Colon (tissue), 2 donors: ENCODE results near the gene ZNF576.
"Not testable (repeated sequence)": the region's sequence is repeated elsewhere in the genome, so short reads cannot be mapped to it uniquely, and the experiment has no call there.

Experiments
- FAIRE-seq: peaks from 2 replicates; lab custom pipeline; 2012; peaks lifted over from hg19 to GRCh38; lab: Jason Lieb, UNC
- donor health status: control.
- donor health status: control.

Gene ZNF576, protein sequence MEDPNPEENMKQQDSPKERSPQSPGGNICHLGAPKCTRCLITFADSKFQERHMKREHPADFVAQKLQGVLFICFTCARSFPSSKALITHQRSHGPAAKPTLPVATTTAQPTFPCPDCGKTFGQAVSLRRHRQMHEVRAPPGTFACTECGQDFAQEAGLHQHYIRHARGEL

DNA sequence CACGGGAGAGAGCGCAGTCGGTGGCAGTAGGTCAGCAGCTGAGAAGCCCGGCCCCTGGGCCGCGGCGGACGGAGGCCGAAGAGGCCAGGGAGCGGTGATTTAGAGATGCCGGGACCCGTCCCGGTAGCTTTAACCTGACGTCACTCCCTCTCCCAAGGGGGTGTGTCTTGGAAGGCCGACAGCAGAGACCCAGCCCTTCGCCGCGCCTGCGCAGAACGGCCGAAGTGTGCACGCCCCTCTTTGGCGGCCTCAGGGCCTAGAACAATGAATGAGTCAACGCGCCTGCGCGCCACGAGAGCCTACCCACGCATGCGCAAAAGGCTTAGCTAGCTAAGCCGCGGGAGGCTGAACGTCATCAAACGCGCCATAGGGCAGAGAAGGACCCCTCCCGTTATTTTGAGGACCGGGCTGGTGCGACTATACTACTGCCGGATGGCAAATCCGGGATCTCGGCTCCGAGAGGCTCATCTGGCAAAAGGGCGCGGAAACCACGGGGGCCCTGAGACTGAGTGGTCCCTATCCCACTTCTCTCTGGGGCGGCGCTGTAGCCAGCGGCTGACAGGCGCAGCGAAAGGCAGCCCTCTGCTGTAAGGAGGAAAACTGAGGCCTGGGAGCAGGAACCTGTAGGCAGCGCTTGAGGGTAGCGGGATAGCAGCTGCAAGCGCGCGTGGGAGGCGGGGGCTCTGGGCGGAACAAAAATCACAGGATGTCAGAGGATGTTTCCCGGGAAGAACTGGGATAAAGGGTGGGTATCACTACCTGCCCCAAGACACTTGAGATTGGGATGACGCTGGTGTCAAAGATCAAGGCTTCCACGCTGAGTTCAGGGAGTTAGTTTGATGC, at the start of gene ZNF576, which contains the start of gene IRGQ:
Gene ZNF576, plus strand, starts transcription at position 597 of the 843 bp plus-strand sequence. CDS start 514 bp downstream, outside the sequence.
Gene IRGQ, minus strand, starts transcription at position 136 of the 843 bp plus-strand sequence. CDS start 796 bp downstream, outside the sequence.
- peak; percentile 94 for FAIRE-seq

DNA sequence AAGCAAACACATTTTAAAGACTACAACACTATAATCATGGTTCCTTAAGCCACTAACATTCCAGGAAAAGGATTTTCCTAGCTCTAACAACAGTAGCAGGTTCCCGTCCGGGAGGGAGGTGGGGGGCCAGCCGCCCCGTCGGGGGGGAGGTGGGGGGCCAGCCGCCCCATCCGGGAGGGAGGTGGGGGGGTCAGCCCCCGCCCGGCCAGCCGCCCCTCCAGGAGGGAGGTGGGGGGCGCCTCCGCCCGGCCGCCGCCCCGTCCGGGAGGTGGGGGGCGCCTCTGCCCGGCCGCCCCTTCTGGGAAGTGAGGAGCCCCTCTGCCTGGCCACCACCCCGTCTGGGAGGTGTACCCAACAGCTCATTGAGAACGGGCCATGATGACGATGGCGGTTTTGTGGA, 48.5 kb upstream of the ZNF576 start:
- not testable (repeated sequence) for FAIRE-seq

- FAIRE-seq: no peak
Measured at GRCh38 chr19:43548706-43549105, 47.7 kb upstream of the ZNF576 start.

- FAIRE-seq: no peak
Measured at GRCh38 chr19:43551399-43552197, 44.8 kb upstream of the ZNF576 start.

- no peak for FAIRE-seq
Measured at GRCh38 chr19:43552198-43552450, 44.3 kb upstream of the ZNF576 start.

DNA sequence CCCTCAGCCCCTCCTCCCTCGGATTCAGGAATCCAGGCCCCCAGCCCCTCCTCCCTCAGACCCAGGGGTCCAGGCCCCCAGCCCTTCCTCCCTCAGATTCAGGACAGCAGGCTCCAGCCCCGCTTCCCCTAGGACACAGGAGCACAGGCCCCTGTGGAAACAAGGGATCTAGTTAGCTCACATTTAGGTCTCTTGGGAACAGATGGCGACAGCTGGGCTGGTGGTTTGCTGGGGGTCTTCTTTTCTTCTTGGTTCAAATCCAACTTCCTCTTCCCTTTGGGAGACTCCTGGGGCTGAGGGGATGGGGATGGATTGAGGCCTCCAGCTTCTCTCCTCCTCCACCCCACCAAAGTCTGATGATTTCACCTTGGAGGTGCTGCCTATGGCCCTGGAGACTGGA, 43.8 kb upstream of the ZNF576 start:
- no peak for FAIRE-seq

DNA sequence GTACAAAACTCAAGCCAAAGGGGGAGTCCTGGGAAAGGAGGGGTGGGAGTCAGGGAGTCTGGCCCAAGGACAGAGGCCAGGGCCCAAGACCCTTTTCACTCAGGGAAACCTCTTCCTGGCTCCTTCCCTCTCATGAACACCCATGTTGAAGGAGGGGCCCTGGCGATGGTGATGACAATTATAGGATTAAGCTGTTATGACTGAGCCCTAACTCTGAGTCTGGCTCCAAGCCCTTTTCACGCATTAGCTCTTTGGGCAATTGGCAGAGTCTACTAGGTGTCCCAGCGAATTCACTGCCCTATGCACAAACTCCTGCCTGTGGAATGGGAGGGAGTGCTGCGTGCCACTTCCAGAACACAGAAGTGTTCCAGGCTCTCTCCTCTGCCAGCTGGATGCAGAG, 42.7 kb upstream of the ZNF576 start:
- no peak for FAIRE-seq

DNA sequence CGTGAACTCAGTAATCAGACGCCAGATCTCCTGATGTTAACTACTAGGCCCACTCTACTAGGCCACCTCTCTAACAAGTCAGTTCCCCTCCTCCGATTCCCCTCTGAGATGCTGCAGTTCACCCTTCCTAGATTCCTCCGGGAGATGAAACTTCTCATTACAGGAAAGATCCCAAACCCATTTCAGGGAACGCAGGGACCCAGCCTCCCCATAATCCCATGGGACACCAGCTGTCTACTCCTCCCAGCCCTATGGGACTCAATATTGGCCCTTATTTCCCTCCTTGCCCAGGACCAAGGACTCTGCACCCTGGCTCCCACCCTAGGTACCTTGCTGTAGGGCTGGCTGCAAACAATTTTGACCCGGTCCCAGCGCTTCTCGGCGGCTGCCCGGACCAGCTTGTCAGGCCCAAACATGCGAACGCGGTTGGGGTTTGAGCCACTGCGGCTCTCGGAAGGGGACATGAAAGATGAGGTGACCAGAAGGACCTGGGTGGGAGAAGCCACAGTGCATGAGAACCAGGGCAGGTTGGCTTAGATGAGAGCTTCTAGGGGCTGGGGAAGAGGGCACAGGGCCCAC, 42.0 kb upstream of the ZNF576 start:
- FAIRE-seq: no peak

- FAIRE-seq: no peak
Measured at GRCh38 chr19:43555185-43555770, 41.1 kb upstream of the ZNF576 start.

DNA sequence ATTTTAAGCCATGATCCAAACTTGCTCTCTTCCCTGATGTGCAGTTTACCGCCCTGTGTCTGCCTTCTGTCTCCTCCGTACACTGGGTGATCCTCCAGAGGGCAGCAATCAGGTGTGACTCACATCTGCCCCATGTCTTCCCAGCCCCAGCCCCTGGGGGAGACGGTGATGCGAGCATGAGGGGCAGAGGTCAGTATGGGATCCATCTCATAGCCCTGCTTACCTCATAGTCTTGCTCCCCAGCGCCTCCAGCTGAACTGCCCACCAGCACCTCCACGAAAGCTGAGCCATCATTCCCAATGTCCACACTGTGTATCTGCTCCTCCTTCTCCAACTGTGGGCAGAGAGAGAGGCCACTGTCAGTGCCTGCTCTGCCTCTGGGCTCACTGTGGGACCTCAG, 35.7 kb upstream of the ZNF576 start:
- no peak for FAIRE-seq

DNA sequence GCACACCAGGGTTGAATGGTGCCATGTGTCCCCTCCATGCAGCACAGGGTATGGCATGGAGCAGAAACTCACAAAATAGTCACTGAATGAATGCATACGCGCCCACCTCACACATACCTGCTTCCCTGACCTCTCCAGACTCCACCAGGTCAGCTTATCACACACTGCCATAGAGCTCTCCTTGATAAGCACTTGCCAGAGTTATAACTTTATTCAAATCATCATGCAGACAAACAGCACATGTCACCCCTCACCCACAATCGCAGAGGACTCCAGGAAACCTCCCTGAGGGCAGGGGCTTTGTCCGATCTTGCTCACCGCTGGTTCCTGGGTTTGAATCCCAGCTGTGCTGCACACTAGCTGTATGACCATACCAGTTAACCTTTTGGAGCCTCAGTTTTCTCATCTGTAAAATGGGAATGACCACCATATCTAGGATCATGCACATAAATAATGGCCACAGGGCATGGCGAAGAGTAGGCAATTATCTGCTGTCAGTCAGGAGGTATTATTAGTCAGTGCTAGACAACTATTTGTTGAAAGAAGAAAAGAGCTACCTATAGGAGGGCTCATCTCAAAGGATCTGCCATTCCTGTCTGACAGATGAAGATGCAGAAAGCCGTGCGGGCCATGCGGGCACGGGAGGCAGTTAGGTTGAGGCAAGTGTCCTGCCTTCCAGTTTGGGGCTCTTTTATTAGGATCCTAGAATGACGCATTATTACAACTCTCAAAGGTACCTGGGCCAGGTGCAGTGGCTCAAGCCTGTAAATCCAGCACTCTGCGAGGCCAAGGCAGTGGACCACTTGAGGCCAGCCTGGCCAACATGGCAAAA, 35.0 kb upstream of the ZNF576 start:
- FAIRE-seq: no peak

- FAIRE-seq: no peak
Measured at GRCh38 chr19:43562226-43562697, 34.1 kb upstream of the ZNF576 start.

GRCh38 chr19:43562698-43563241, 33.6 kb upstream of the ZNF576 start:
- no peak for FAIRE-seq

DNA sequence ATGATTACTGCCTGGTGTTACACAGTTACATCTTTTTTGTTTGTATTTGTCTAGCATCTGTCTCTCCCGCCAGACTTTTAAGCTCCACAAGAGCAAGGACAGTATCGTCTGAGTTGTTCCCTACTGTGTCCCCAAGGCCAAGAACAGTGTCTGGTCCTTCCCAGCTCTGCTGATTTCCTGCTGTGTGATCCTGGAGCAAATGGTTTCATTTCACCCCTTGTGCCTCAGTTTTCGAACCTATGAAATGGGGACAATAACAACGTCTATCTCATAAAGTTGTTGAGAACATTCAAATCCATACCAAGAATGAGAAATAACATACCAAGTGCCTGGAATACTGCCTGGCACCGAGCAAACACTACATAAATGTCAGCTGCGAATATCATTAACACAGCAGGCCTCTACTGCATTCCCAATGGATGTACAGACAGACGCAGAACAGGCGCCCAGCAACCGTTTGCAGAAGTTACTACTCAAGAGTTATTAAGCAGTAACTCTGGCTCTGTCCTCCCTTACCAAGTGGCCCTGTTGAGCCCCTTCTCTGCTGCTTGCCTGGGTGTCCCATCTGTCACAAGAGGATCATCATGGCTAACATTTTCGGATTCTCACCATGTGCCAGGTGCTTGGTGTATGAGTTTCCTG, 32.5 kb upstream of the ZNF576 start:
- no peak for FAIRE-seq

DNA sequence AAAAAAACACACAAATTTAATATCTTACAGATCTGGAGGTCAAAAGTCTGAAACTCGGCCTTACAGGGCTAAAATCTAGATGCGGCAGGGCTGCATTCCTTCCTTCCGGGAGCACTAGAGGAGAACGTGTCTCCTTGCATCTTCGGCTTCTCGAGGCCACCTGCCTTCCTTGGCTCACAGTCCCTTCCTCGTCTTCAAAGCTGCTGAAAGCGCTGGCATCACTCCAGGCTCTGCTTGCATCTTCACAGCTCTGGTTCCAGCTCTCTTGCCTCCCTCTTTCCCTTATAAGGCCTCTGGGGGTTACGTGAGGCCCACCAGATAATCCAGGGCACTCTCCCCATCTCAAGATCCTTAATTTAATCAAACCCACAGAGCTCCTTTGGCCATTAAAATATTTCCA, 31.6 kb upstream of the ZNF576 start:
- no peak for FAIRE-seq

- FAIRE-seq: no peak
Measured at GRCh38 chr19:43569657-43570056, 26.7 kb upstream of the ZNF576 start.

GRCh38 chr19:43570174-43570791, 26.1 kb upstream of the ZNF576 start:
- no peak for FAIRE-seq

- FAIRE-seq: no peak
Measured at GRCh38 chr19:43572171-43572588, 24.2 kb upstream of the ZNF576 start.

DNA sequence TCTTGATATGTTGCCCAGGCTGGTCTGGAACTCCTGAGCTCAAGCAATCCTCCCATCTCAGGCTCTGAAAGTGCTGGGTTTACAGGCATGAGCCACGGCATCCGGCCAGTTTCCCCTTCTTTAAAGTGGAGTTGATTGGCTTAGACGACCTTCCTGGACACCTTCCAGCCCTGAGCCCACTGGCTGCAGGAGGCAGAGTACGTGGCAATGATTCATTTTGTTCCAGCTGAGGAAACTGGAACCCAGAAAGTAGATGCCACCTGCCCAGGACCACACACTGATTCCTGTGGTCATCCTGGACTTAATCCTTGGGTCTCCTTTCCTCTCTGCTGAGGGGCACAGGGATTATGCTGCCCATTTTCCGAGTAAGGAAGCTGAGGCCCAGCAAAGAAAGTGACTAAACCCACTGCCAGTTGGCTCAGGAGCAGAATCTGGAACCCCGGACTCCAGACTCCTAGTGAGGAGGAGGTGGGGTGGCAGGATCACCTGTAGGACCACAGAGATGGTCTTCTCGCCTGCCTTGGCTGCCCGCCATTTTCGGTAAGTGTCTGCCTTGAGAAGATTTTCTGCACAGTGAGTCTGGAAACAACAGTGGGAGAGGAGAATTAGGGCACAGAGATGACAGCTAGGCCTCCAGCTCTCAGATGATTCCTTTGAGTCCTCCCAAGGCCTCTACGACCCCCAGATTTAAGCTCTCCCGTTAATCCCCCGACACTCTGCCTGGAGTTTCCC, 21.8 kb upstream of the ZNF576 start:
- FAIRE-seq: no peak
